Left colon (tissue), 2 donors: ENCODE results near the gene TACC3. TPM values are rescaled to one million over a fixed set of nuclear protein-coding genes. Genes with fewer than 3 reads are reported as not detected.
A peak's percentile ranks its signal among the peaks of the same experiment; 100 is the strongest.

Source experiments
- ATAC-seq: fragments of 200-7000 bp; cut with Tn5 transposase; one replicate; pipeline ENCODE4 v1.9.1; 2020; ENCODE audit warnings: mild to moderate bottlenecking, moderate library complexity
- DNase-seq, 2 donors: peaks; one replicate each; pipeline ENCODE4 v3.0.0-alpha.2; 2020
- intact Hi-C, 2 donors: fragments of 100-400 bp; cut with DNase I in 1 of 2; cut with micrococcal nuclease in 1 of 2; formaldehyde crosslinking; loops; one replicate each; pipeline versions ENCODE4 v1.11.2 to v1.14.0; 2022; cut with DNase I, micrococcal nuclease
- total RNA-seq, 2 donors: library from RNA; stranded (reverse); fragmentation: NEBNext Ultra II Directional; extraction: Animal tissue kit (Norgen Biotek cat#: 25700); gene quantifications; one replicate each; pipeline ENCODE4 v1.2.1, GENCODE V29; 2021
- donor health status: DM: no; HTN: no; CAD: no.
- donor health status: DM: yes; HTN: yes; CAD: no.

TACC3 gene
- total RNA-seq, 2 donors from 2014 or later, result 8.9 to 18.3 TPM

- ATAC-seq (no peak), DNase-seq (no peak)
- intact Hi-C loops, result no loop called here
Measured at GRCh38 chr4:1764670-1765069, 43.3 kb downstream of the TACC3 start.

DNA sequence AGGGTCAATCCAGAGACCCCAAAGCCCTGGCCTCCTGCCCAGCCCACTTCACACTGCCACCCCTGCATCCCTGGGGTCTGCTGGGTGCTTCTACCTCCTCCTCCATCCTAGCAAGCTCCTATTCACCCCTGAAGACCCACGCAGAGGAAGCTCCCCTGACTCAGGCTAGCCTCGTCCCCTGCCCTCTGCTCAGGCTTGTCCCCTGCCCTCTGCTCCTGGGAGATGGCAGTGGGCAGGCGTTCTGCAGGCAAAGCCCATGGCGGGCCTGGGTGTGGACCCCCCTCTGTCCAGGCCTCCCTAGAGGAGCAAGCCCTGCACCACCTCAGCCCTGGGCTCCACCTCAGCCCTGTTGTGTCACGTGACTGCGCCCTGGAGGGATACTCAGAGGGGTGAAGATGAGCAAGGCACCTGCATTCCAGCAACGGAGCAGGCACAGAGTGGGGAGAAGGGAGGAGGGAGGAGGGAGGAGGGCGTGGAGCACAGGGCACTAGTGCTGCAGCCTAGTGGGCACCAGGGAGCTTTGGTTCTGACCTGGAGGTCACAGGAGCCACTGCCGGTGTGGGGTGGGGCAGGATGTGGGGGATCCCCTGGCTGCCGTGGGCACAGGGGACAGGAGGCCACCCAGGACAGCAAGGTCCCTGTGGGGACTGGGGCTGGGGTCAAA, 44.2 kb downstream of the TACC3 start:
- ATAC-seq (no peak), DNase-seq (no peak)
- intact Hi-C loops, result no loop called here

- no peak for DNase-seq
- intact Hi-C loops, result no loop called here
- ATAC-seq, result no peak
Measured at GRCh38 chr4:1766106-1767060, 45.1 kb downstream of the TACC3 start.

- DNase-seq, result no peak
Measured at GRCh38 chr4:1767061-1767769, 45.9 kb downstream of the TACC3 start.

GRCh38 chr4:1767770-1768366, 46.5 kb downstream of the TACC3 start:
- peak; percentile 51 for ATAC-seq
- DNase-seq, result peak in 1 of 2 donors; percentile 61
- intact Hi-C loops, result no loop called here

More at GRCh38 chr4:1767061-1767769, 45.9 kb downstream of the TACC3 start:
- peak; percentile 3 for ATAC-seq
- intact Hi-C loops, result no loop called here

- no peak for ATAC-seq
- intact Hi-C loops, result no loop called here
Measured at GRCh38 chr4:1768367-1769034, 47.2 kb downstream of the TACC3 start.

DNA sequence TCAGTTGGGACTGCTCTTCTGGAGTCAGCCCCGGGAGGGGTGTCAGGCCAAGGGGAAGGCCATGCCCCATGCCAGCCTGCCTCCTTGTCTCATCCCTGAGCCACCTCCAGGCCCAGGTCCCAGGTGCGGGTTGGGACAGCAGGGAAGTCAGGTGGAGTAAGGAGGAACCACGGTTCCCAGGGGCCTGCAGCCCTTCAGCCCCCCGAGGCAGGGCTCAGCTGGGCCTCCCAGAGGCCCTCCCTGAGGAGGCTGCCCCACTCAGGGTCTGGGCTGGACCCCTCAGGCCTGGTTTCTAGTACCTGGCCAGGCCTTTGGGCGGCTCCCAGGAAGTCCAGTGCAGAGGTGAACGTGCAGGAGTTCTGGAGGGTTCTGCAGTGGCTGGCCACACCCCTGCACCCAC, 48.4 kb downstream of the TACC3 start:
- no peak for DNase-seq
- ATAC-seq, result no peak
- intact Hi-C loops, result no loop called here

More at GRCh38 chr4:1768367-1769034, 47.2 kb downstream of the TACC3 start:
- no peak for DNase-seq

- intact Hi-C loops, result no loop called here
- ATAC-seq (no peak), DNase-seq (no peak)
Measured at GRCh38 chr4:1770245-1770644, 48.9 kb downstream of the TACC3 start.

- DNase-seq (no peak), ATAC-seq (no peak)
- intact Hi-C loops, result no loop called here
Measured at GRCh38 chr4:1770791-1771231, 49.5 kb downstream of the TACC3 start.

GRCh38 chr4:1771555-1772305, 50.4 kb downstream of the TACC3 start:
- ATAC-seq (peak; percentile 39), DNase-seq (no peak)
- intact Hi-C loops, result no loop called here

GRCh38 chr4:1772853-1773538, 51.7 kb downstream of the TACC3 start:
- ATAC-seq, result peak; percentile 37
- no peak for DNase-seq
- intact Hi-C loops, result no loop called here

- DNase-seq, result no peak
- intact Hi-C loops, result no loop called here
- no peak for ATAC-seq
Measured at GRCh38 chr4:1773754-1774153, 52.4 kb downstream of the TACC3 start.

- intact Hi-C loops, result no loop called here
- DNase-seq (no peak), ATAC-seq (no peak)
Measured at GRCh38 chr4:1775731-1776500, 54.6 kb downstream of the TACC3 start.

DNA sequence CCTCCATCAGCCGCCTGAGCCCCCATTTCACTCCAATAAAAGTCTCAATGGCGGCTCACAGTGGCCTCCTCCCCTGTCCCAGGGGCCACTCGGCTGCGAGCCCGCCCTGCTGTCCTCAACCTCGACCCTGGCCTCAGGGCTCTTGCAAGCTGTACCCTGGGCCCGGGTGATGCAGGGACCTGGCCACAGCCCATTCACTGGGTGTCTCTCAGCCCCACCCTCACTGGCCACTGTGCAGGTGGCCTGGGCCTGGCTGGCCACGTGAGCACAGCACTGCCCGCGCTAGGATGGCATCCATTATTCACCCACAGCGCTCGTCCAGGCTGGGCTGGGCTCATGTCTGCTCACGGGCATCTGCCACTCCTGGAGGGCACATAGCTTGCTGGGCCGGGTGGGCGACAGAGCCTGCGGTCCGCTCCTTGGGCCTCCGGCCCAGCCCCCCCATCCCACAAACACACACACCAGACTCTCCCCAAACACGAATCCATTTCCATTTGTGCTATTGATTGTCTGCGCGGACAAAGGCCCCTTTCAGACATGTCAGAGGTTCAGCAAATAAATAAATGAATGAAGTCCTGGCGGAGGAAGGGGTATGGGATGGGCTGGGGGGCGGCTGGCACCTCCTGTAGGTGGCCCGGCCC, 55.3 kb downstream of the TACC3 start:
- ATAC-seq (no peak), DNase-seq (no peak)
- intact Hi-C loops, result no loop called here

DNA sequence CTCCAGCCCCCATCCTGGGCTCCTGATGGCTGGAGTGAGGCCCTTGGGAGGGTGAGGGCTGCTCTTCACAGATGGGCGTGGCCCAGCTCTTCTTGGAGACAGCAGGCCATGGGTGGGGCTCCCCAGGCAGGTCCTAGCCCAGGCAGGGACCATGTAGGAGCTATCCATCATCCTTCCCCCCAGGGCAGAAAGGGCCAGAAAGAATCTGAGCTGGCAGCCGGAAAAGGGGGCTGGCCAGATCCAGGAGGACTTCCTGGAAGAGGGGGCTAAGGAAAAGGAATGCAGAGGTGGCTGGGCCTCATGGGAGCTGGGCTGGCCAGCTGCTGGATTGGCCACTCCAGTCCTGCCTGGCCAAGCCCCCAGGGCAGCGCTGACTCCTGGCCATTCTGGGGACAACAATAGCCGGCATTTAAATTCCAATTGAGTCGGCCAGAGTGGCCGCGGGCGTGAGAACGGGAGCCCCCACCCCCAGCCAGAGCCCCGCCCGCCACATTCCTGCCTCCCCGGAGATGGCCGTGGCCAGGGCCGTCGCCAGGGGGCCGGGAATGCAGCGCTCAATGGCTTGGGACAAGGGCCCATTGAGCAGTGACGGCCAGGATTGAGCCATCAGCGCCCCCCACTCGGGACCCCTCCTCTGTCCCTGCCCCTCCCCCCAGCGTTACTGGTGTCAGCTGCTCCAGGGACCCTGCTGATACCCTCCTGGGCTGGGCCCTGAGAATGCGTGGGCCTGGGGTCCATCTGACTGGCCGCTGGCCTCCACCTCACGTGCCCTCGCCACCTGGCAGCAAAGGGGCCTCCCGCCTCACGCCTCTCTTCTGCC, 56.7 kb downstream of the TACC3 start:
- intact Hi-C loops, result no loop called here
- peak; percentile 48 for ATAC-seq
- DNase-seq, result no peak
